Measurements from ENCODE around the gene SMIM5. TPM values are rescaled to one million over a fixed set of nuclear protein-coding genes. Genes with fewer than 3 reads are reported as not detected.

The SMIM5 gene
- total RNA-seq, 1 experiment from 2014 or later: 0.24 TPM

- Histone ChIP-seq H3K23me2 (ENCODE audit: insufficient read length, low read depth, low read length, poor library complexity, severe bottlenecking) (peaks cover 13% of the 10 kb centered on the region), H3K9me3 (ENCODE audit: control insufficient read depth, low read depth, low read length) (no peaks in the 10 kb centered on the region), H3K27ac (ENCODE audit: insufficient read length, low read depth, low read length) (no peak overlapping the region), H3K23ac (ENCODE audit: insufficient read length, low read depth, low read length) (no peak overlapping the region), H4K20me1 (ENCODE audit: control insufficient read depth, insufficient read depth, insufficient read length) (no peaks in the 10 kb centered on the region), H3K4me1 (ENCODE audit: insufficient read depth, low read length) (0 out of 2 replicates have a peak, but pooled peaks cover 3% of the 10 kb centered on the region), H2BK120ac (ENCODE audit: low read depth, low read length, poor library complexity, severe bottlenecking) (no peak overlapping the region), H3K4me2 (ENCODE audit: insufficient read depth, insufficient read length, low read length) (no peak overlapping the region), H3T11ph (ENCODE audit: low read length) (no peak overlapping the region), H2BK5ac (ENCODE audit: insufficient read length, low read length) (no peak overlapping the region), H4K8ac (replicated peaks; ENCODE audit: insufficient read length, low read depth, low read length) (no peak overlapping the region), H2AFZ (ENCODE audit: low read length) (no peak overlapping the region), H3K79me1 (ENCODE audit: insufficient read depth, low read depth, low read length, poor library complexity, severe bottlenecking) (no peaks in the 10 kb centered on the region), H3K4ac (ENCODE audit: low read depth, low read length) (no peak overlapping the region), H3K79me2 (ENCODE audit: insufficient read depth, low read length) (no peaks in the 10 kb centered on the region), H4K5ac (ENCODE audit: insufficient read length, low read depth, low read length) (no peak overlapping the region), H3K27me3 (ENCODE audit: insufficient read depth, low read length) (no peaks in the 10 kb centered on the region), H2BK12ac (ENCODE audit: insufficient read length, low read depth, low read length) (no peak overlapping the region), H3K56ac (ENCODE audit: insufficient read length, low read depth, low read length) (no peak overlapping the region), H4K91ac (ENCODE audit: insufficient read length, low read depth, low read length) (no peak overlapping the region), H3K9ac (ENCODE audit: extremely low read depth, insufficient read length, low read length) (no peak overlapping the region), H3K18ac (ENCODE audit: insufficient read length, low read depth, low read length) (no peak overlapping the region), H2BK15ac (ENCODE audit: low read depth, low read length) (no peak overlapping the region), H2BK20ac (ENCODE audit: low read depth, low read length, poor library complexity, severe bottlenecking) (no peak overlapping the region), H3K14ac (ENCODE audit: insufficient read depth, low read length) (no peak overlapping the region), H2AK5ac (ENCODE audit: insufficient read length, low read length) (no peak overlapping the region)
- peak; percentile 28 for DNase-seq
- peak overlapping the region; percentile 18 to 25; a peak in 3 of 5 replicates for H3K4me3 Mint-ChIP-seq
- H3K27ac Mint-ChIP-seq: peak overlapping the region in 1 of 3 experiments; percentile 27; a peak in 1 of 7 replicates
- H3K9me3 Mint-ChIP-seq: peaks cover 0 to 3% of the 10 kb centered on the region in 2 experiments; a peak in 2 of 5 replicates
- peaks cover 4 to 5% of the 10 kb centered on the region in 2 experiments; a peak in 3 of 4 replicates for H3K4me1 Mint-ChIP-seq
- WGBS (ENCODE audit: extremely low coverage, insufficient read length, low lambda C conversion rate): no CpG with 5 or more reads among the region's 12 CpGs
- H3K36me3 Mint-ChIP-seq (ENCODE audit: insufficient read depth in 1 of 3, low read depth in 3 of 3): peaks cover 0 to under 1% (median 0%) of the 10 kb centered on the region in 3 experiments; a peak in 3 of 7 replicates
- H3K27me3 Mint-ChIP-seq (ENCODE audit: low read depth): peaks cover 2% of the 10 kb centered on the region; the same call in 1 of the 2 replicates
- no peak for TF ChIP-seq CTCF (conservative IDR thresholded peaks at IDR 0.05)
Measured at GRCh38 chr17:75590849-75591721, 42.1 kb upstream of the SMIM5 start.

Measured in H9 (cell line).